Lung microvascular endothelial cell (primary cell): ENCODE measurements around the gene EYS. TPM values are rescaled to one million over a fixed set of nuclear protein-coding genes. Genes with fewer than 3 reads are reported as not detected.
"Not testable (repeated sequence)": the region's sequence is repeated elsewhere in the genome, so short reads cannot be mapped to it uniquely, and the experiment has no call there.

Source experiments
- DNase-seq, 2 donors: peaks; one replicate each; pipeline versions ENCODE4 v3.0.0 to v3.0.0-alpha.2; 2010; ENCODE audit warnings: low read depth in 2 of 2
- total RNA-seq: library from RNA; depleted of rRNA; stranded (reverse); fragments of >200 nt; gene quantifications from 2 replicates; pipeline ENCODE4 v1.2.1, GENCODE V29; 2014

Gene EYS
- total RNA-seq, 1 donor from 2014 or later, result not detected

- DNase-seq, result peak; percentile 41 to 49
Measured at GRCh38 chr6:63923139-63923739, 1783.8 kb downstream of the EYS start.

GRCh38 chr6:63919556-63920110, 1787.4 kb downstream of the EYS start:
- no peak for DNase-seq

GRCh38 chr6:63912887-63913286, 1794.1 kb downstream of the EYS start:
- DNase-seq, result no peak

GRCh38 chr6:63910863-63911551, 1796.0 kb downstream of the EYS start:
- DNase-seq, result no peak

- DNase-seq, result peak; percentile 78 to 86
Measured at GRCh38 chr6:63904650-63905248, 1802.3 kb downstream of the EYS start.

- DNase-seq, result no peak
Measured at GRCh38 chr6:63899550-63899949, 1807.5 kb downstream of the EYS start.

GRCh38 chr6:63897952-63898351, 1809.1 kb downstream of the EYS start:
- DNase-seq, result no peak

- DNase-seq, result no peak
Measured at GRCh38 chr6:63897459-63897858, 1809.6 kb downstream of the EYS start.

- DNase-seq, result no peak
Measured at GRCh38 chr6:63888416-63888815, 1818.6 kb downstream of the EYS start.

GRCh38 chr6:63887804-63888203, 1819.2 kb downstream of the EYS start:
- not testable (repeated sequence) for DNase-seq

- DNase-seq, result no peak
Measured at GRCh38 chr6:63887002-63887751, 1819.8 kb downstream of the EYS start.

GRCh38 chr6:63886341-63886740, 1820.7 kb downstream of the EYS start:
- DNase-seq, result no peak

- DNase-seq, result no peak
Measured at GRCh38 chr6:63883597-63883996, 1823.4 kb downstream of the EYS start.

GRCh38 chr6:63882208-63882607, 1824.8 kb downstream of the EYS start:
- no peak for DNase-seq

- no peak for DNase-seq
Measured at GRCh38 chr6:63881791-63882190, 1825.2 kb downstream of the EYS start.

GRCh38 chr6:63872233-63872632, 1834.8 kb downstream of the EYS start:
- no peak for DNase-seq

- DNase-seq, result no peak
Measured at GRCh38 chr6:63868351-63868750, 1838.7 kb downstream of the EYS start.

GRCh38 chr6:63864671-63865318, 1842.2 kb downstream of the EYS start:
- DNase-seq, result no peak

- DNase-seq, result no peak
Measured at GRCh38 chr6:63864061-63864460, 1843.0 kb downstream of the EYS start.

- DNase-seq, result no peak
Measured at GRCh38 chr6:63862486-63863198, 1844.4 kb downstream of the EYS start.

- no peak for DNase-seq
Measured at GRCh38 chr6:63859528-63859927, 1847.5 kb downstream of the EYS start.
